ENCODE measurements around the gene FYN.

Gene FYN

DNA sequence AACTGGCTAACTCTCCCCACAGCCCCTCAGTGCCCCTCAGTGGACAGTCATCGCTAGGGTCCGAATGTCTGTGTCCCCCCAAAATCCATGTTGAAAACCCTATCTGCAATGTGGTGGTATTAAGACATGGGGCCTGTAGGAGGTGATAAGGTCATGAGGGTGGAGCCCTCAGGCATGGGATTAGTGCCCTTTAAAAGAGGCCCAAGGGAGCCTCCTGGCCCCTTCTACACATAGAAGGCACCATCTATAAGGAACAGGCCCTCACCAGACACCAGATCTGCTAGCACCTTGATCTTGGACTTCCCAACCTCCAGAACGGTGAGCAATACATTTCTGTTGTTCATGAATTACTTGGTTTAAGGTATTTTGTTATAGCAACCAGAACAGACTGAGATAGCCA, 260.9 kb downstream of the FYN start:
- DNase-seq: no peak

- no peak for DNase-seq
Observed at GRCh38 chr6:111610548-111611172, 262.6 kb downstream of the FYN start.
